Muscle layer of duodenum (tissue), 2 donors: ENCODE measurements around the gene MUC6.

Source experiments
- H3K27ac ChIP-seq: one replicate; pipeline ENCODE4 v1.7.0; 2013; ENCODE audit warnings: mild to moderate bottlenecking, low read length
- H3K27me3 ChIP-seq: one replicate; pipeline ENCODE4 v1.7.0; 2013; ENCODE audit warnings: low read depth, mild to moderate bottlenecking, control low read depth, low read length
- H3K36me3 ChIP-seq, 2 donors: one replicate each; pipeline ENCODE4 v1.7.0; 2013; ENCODE audit warnings: low read length in 2 of 2, control low read depth in 1 of 2, mild to moderate bottlenecking in 1 of 2; ENCODE audit not compliant: insufficient read depth in 2 of 2, control insufficient read depth in 1 of 2
- H3K4me1 ChIP-seq, 2 donors: one replicate each; pipeline ENCODE4 v1.7.0; 2013; ENCODE audit warnings: low read length in 2 of 2, mild to moderate bottlenecking in 2 of 2, control low read depth in 1 of 2, moderate library complexity in 1 of 2; ENCODE audit not compliant: insufficient read depth in 2 of 2, control insufficient read depth in 1 of 2
- H3K4me3 ChIP-seq, 2 donors: one replicate each; pipeline ENCODE4 v1.7.0; 2013; ENCODE audit warnings: low read length in 2 of 2, low read depth in 1 of 2, mild to moderate bottlenecking in 1 of 2
- H3K9me3 ChIP-seq, 2 donors: one replicate each; pipeline ENCODE4 v1.7.0; 2013; ENCODE audit warnings: low read length in 2 of 2, control low read depth in 1 of 2, mild to moderate bottlenecking in 1 of 2; ENCODE audit not compliant: control insufficient read depth in 1 of 2
- donor health status: healthy.

Gene MUC6

DNA sequence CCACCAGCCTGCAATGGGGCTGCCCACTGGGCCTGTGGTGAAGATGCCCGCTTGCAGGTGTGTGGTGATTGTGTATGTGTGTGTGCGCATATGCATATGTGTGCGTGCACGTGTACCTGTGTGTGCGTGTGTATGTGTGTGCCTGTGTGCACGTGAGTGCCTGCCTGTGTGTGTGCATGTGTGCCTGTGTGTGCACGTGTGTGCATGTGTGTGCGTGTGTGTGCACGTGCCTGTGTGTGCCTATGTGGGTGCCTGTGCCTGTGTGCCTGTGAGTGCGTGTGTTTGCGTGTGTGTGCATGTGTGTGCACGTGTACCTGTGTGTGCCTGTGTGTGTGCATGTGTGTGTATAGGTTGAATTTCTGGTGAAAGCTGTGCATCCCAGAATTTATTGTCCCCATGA lies 2.4 kb upstream of the MUC6 start:
- Histone ChIP-seq H3K4me1 (no peaks in the 10 kb centered on the region), H3K4me3 (no peak overlapping the region), H3K9me3 (no peaks in the 10 kb centered on the region), H3K27ac (no peak overlapping the region), H3K27me3 (no peaks in the 10 kb centered on the region), H3K36me3 (no peaks in the 10 kb centered on the region)

DNA sequence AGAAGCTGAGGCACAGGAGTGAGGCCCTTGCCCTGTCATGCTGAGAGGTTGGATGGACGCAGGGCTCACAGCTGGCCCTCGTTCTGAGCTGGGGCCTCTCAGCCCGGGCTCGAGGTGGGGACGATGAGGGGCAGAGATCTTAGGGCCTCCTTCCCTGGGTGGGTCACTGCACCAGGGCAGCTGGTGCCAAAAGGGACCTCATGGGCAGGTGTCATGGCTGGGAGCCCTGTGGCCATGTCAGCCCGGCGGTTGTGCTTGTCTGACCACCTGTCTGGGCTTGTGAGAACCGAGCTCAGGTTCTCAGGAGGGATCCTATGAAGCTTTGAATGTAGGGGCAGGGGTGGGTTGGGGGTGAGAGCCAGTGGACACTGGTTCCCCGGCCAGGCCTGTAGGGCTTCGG lies 1.8 kb upstream of the MUC6 start:
- H3K27me3 ChIP-seq = no peaks in the 10 kb centered on the region

DNA sequence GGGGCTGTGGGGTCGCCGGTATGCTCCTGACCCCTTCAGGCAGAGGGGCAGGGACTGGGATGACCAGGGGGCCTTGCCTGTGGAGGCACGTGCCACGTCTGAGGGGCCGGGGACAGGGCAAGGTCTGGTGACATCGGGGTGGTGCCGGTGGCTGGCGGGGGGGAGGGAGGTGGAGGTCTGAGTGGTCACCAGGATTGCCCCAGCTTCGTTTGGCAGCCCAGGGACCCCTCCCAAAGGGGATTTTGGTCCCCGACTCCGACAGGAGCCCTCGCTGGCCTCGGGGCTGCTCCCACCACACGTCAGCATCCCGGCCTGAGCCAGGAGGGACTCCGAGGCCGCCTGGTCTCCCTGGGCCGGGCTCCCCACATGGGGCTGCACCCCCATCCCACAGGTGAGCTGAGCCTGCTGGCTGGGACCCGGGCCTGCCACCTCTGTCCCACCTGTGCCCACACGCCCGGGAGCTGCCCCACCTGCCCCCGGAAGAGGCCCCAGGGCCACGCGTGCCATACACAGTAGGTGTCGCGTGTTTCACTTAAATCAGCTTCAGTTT lies 1.1 kb upstream of the MUC6 start:
- H3K4me1 ChIP-seq = no peaks in the 10 kb centered on the region
- H3K36me3 ChIP-seq = no peaks in the 10 kb centered on the region
- no peak overlapping the region for H3K27ac ChIP-seq
- H3K4me3 ChIP-seq = no peak overlapping the region
- no peaks in the 10 kb centered on the region for H3K27me3 ChIP-seq
- no peaks in the 10 kb centered on the region for H3K9me3 ChIP-seq

More for the DNA sequence above, 1.8 kb upstream of the MUC6 start:
- Histone ChIP-seq H3K36me3 (no peaks in the 10 kb centered on the region), H3K4me3 (no peak overlapping the region), H3K9me3 (no peaks in the 10 kb centered on the region), H3K4me1 (no peaks in the 10 kb centered on the region), H3K27ac (no peak overlapping the region)

DNA sequence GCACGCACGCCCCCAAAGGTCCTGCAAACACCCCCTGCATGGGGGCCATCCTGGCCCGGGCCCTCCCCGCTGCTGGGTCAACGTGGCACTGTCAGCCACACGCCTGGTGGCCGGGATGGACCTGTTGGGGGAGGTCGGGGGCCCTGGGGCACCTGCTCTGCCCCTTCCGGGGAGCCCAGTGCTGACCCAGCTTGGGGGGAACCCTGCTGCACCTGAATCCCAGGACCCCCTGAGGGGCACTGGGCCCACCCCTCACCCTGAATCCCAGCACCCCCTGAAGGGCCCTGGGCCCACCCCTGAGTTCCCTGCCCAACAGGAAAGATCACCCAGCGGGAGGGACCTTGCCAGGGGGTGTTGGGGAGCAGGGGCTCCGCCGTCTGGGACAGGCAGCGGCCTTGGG lies 413 bp upstream of the MUC6 start:
- no peaks in the 10 kb centered on the region for H3K4me1 ChIP-seq
- no peaks in the 10 kb centered on the region for H3K9me3 ChIP-seq
- no peak overlapping the region for H3K4me3 ChIP-seq
- H3K27ac ChIP-seq = no peak overlapping the region
- no peaks in the 10 kb centered on the region for H3K27me3 ChIP-seq
- H3K36me3 ChIP-seq = no peaks in the 10 kb centered on the region

DNA sequence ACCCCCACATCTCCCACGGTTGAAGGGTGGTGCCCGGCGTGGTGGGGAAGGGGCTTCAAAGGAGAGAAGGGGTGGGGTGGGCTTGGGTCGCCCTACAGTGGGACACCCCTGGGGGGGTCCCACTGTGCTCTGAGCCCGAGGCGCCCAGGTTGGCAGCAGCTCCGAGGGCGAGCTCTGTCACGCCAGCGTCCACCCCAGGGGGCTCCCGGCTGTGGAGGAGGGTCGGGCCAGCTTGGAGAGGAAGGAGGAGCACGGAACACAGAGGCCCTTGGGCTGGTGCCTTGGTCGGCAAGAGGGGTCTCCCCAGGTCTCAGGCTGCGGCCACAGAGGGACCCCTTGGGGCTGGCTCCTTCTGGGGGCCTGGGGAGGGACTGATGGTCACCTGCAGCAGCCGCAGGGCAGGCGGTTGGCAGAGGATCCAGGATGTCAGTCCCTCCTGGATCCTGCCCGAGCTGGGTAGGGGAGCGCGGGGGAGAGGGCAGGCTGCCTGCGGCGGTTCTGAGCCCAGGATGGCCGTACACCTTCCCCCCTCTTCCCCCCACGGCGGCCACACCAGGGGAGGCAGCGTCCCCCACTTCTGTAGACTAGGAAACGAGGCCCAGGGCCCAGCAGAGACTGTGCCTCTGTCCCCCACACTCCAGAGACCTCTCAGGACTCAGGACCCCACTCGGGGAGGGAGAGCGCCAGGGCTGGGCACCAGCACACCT lies 788 bp downstream of the MUC6 start:
- Histone ChIP-seq H3K27ac (no peak overlapping the region), H3K36me3 (no peaks in the 10 kb centered on the region), H3K4me3 (no peak overlapping the region), H3K9me3 (no peaks in the 10 kb centered on the region), H3K4me1 (no peaks in the 10 kb centered on the region), H3K27me3 (no peaks in the 10 kb centered on the region)

DNA sequence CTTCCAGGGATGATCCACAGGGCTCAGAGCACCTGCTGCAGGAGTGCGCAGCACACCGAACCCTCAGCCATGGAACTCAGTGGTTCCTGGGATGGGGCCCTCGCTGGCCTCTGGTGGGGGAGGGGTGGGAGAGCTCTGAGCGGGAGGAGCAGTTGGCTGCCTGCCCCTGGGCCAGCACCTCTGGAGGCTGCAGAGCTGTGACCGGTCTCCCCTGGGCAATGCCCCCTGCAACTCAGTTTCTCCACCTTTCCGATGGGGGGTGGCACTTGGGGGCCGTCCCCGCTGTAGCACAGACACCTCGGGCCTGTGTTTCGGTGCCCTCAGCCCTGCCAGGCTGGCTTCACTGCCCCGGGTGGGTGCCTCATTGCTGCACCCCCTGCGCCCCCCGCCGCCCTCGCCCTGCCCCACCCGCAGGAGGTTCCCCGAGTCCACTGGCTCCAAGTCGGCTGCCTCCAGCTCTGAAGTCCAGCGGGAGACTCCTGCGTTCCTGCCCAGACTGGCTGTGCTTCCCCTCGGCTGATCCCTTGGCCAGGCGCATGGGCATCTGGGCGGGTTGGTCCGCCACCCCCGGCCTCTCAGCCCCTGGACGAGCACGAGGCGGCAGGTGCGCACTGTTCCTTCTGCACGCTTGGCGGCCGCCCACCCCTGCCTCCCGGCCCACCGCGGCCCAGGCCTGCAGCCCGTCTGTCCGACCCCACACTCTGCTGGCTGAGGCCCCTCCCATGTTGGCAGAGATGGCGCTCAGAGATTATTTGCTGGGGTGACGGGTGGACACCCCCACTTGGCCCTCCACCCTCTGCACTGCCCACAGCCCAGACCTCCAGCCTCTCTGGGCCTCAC lies 1.8 kb downstream of the MUC6 start:
- H3K4me3 ChIP-seq = no peak overlapping the region
- no peaks in the 10 kb centered on the region for H3K27me3 ChIP-seq
- H3K27ac ChIP-seq = no peak overlapping the region
- no peaks in the 10 kb centered on the region for H3K4me1 ChIP-seq
- no peaks in the 10 kb centered on the region for H3K9me3 ChIP-seq
- H3K36me3 ChIP-seq = no peaks in the 10 kb centered on the region

DNA sequence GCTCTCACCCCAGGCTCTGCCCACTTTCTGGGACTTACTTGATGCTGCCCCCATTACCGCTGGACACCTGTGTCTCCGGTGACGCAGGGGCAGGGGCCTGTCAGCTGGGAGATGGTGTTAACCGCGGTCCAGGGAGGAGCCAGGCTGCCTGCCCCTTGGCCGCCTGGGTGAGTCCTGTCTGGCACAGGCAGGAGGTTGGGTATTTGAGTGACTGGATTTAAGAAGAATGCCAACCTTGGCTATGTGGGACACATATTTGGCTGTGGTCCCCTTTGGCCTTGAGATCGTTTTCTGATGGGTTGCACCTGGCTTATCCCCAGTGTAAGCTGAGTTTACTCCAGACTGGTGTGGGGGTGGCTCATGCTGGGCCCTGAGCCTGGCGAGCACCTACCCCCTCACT lies 2.5 kb downstream of the MUC6 start:
- no peaks in the 10 kb centered on the region for H3K9me3 ChIP-seq
- no peaks in the 10 kb centered on the region for H3K36me3 ChIP-seq
- H3K27me3 ChIP-seq = no peaks in the 10 kb centered on the region
- no peaks in the 10 kb centered on the region for H3K4me1 ChIP-seq
- no peak overlapping the region for H3K4me3 ChIP-seq
- no peak overlapping the region for H3K27ac ChIP-seq

DNA sequence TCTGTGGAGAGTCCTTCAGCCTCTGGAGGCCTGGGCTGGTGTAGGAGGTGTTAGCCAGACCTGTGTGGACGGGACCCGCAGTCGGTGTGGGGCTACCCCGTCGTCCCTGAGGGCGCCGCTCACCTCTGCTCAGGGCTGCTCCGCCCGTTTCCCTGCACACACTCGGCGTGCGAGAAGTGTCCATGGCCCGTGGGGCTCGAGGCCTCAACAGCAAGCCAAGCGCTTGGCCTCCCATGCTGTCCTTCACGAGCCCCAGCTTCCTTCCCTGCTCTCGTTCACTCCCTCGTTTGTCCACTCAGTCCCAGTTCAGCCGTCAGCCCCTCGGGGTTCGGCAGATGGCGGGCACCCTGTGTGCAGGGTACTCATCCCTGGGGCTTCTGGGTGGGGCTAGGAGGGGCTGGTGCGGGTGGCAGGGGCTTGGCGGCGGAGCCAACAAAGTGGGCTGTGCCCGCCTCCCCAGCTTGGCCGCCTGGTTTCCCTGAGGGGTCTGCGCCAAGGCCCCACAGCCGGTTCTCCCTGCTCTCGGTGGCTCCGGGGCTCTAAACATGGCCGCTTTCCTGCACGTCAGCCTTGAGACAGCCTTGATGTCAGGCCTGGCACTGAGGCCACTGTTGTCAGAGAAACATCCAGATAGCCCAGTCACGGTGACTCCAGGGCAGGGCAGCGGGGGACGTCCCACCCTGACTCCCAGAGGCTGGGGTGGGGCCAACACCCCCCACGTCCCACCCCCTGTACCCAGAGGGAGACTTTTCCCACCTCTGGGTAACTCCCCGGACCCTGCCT lies 3.3 kb downstream of the MUC6 start:
- Histone ChIP-seq H3K36me3 (no peaks in the 10 kb centered on the region), H3K27ac (no peak overlapping the region), H3K4me1 (no peaks in the 10 kb centered on the region), H3K4me3 (no peak overlapping the region), H3K9me3 (no peaks in the 10 kb centered on the region), H3K27me3 (no peaks in the 10 kb centered on the region)

DNA sequence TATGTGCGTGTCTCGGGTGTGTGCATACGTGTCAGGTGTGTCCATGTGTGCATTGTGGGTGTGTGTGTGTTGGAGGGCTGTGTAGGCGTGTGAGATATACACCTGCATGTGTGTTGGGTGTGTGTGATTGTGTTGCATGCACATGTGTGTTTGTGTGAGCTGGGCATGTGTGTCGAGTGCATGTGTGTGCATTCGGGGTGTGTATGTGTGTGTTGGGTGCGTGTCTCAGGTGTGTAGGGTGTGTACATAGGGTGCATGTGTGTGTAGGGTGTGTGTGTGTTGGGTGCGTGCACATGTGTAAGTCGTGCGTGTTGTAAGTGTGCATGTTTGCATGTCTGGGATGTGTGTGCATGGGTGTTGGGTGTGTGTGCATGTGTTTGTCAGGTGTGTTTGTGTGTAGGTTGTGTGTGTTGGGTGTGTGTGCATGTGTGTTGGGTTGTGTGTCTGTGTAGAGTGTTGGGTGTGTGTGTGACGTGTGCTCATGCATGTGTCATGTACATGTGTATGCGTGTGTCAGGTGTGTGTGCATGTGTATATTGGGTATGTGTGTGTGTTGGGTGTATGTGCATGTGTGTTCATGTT lies 4.1 kb downstream of the MUC6 start:
- Histone ChIP-seq H3K36me3 (no peaks in the 10 kb centered on the region), H3K27me3 (no peaks in the 10 kb centered on the region), H3K4me1 (no peaks in the 10 kb centered on the region), H3K4me3 (no peak overlapping the region), H3K9me3 (no peaks in the 10 kb centered on the region), H3K27ac (no peak overlapping the region)

DNA sequence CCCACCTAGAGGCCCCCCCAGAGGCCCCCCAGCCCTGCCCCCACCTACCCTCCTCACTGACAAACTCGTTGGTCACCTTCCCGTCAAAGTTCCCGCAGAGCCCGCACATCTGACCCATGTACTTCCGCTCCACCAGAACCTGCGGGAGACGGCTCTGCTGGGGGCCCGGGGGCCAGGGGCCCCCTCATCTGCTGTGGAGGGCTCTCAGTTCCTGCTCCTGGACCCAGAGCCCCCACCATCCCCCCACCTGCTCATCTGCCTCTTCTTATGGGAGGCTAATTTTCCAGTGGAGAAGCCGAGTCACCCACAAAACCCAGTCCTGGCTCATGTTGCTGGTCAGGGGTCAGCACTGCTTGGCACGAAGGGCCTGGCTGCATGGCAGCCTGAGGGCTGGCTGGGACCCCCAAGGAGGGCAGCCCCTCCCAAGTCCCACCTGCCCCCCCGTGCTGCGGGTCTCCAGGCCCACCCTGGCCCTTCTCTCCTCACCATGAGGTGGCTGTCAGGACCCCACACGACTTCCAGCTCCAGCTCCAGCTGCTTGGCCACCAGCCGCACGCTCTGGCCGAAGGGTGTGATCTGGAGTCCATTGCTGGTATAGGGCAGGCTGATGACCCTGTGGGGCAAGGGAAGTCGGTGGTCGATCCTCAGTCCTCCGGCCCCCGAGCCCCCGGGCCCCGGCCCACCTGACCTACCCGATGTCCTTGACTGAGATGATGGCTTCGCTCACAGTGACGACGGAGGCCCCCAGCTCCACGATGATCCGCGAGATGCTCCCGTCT lies 5.2 kb downstream of the MUC6 start:
- H3K4me3 ChIP-seq = no peak overlapping the region
- H3K27me3 ChIP-seq = no peaks in the 10 kb centered on the region
- H3K27ac ChIP-seq = no peak overlapping the region

More for the DNA sequence above, 5.2 kb downstream of the MUC6 start:
- Histone ChIP-seq H3K36me3 (no peaks in the 10 kb centered on the region), H3K4me1 (no peaks in the 10 kb centered on the region), H3K9me3 (no peaks in the 10 kb centered on the region)
